Activated CD8-positive, alpha-beta memory T cell treated with anti-CD3 and anti-CD28 coated beads, Interleukin-2, amount 50 U/mL, for 24 hours (primary cell): Measurements from ENCODE around the gene CNTN2.

Experiments
- DNase-seq: peaks from one replicate; pipeline ENCODE4 v3.0.0-alpha.2; 2020; ENCODE audit errors: extremely low read depth

CNTN2 gene

GRCh38 chr1:205072286-205072685 is 29.3 kb downstream of the CNTN2 start:
- no peak for DNase-seq

GRCh38 chr1:205072881-205073280 is 29.9 kb downstream of the CNTN2 start:
- DNase-seq = no peak

- no peak for DNase-seq
Observed at GRCh38 chr1:205073511-205073910, 30.5 kb downstream of the CNTN2 start.

- DNase-seq = no peak
Observed at GRCh38 chr1:205074084-205074483, 31.1 kb downstream of the CNTN2 start.

GRCh38 chr1:205074513-205074912 is 31.5 kb downstream of the CNTN2 start:
- DNase-seq = no peak

GRCh38 chr1:205075642-205076155 is 32.7 kb downstream of the CNTN2 start:
- DNase-seq = no peak

- no peak for DNase-seq
Observed at GRCh38 chr1:205076245-205076761, 33.3 kb downstream of the CNTN2 start.

GRCh38 chr1:205077158-205077933 is 34.3 kb downstream of the CNTN2 start:
- DNase-seq = no peak

- no peak for DNase-seq
Observed at GRCh38 chr1:205077934-205078311, 34.9 kb downstream of the CNTN2 start.

GRCh38 chr1:205082431-205082830 is 39.4 kb downstream of the CNTN2 start:
- DNase-seq = no peak

- no peak for DNase-seq
Observed at GRCh38 chr1:205084360-205084759, 41.3 kb downstream of the CNTN2 start, which contains the start of gene TMEM81. TSS of gene TMEM81 (minus strand) at chr1:205084460. CDS start at chr1:205084320, 140 bp downstream.

- DNase-seq = no peak
Observed at GRCh38 chr1:205088341-205088740, 45.3 kb downstream of the CNTN2 start.

- no peak for DNase-seq
Observed at GRCh38 chr1:205091043-205091740, 48.2 kb downstream of the CNTN2 start.

GRCh38 chr1:205095422-205095821 is 52.4 kb downstream of the CNTN2 start:
- DNase-seq = no peak

GRCh38 chr1:205098242-205098641 is 55.2 kb downstream of the CNTN2 start:
- DNase-seq = no peak

- DNase-seq = no peak
Observed at GRCh38 chr1:205102404-205102803, 59.4 kb downstream of the CNTN2 start.

GRCh38 chr1:205107327-205107726 is 64.3 kb downstream of the CNTN2 start:
- no peak for DNase-seq

GRCh38 chr1:205108464-205108863 is 65.5 kb downstream of the CNTN2 start:
- no peak for DNase-seq

- no peak for DNase-seq
Observed at GRCh38 chr1:205109269-205109668, 66.3 kb downstream of the CNTN2 start.

GRCh38 chr1:205109711-205110110 is 66.7 kb downstream of the CNTN2 start:
- DNase-seq = no peak

- no peak for DNase-seq
Observed at GRCh38 chr1:205111354-205111753, 68.3 kb downstream of the CNTN2 start.

GRCh38 chr1:205118752-205119151 is 75.7 kb downstream of the CNTN2 start:
- no peak for DNase-seq
